T47D (cell line): ENCODE measurements around the gene BRD2.

Experiments used
- DNase-seq, 2 experiments: peaks; one replicate each; pipeline versions ENCODE4 v3.0.0 to v3.0.0-alpha.2; 2011 to 2012; ENCODE audit warnings: low read depth in 1 of 2, low spot score in 1 of 2
- JUND ChIP-seq: IDR thresholded peaks from 2 replicates; pipeline ENCODE4 v1.6.1; 2012; ENCODE audit warnings: low read depth
- in situ Hi-C: cut with HindIII; loops from 2 replicates; pipeline ENCODE4 v1.10.0; 2016; ENCODE audit warnings: low sequenced_read_pairs, low pct_unique_long_range_greater_than_20kb

The BRD2 gene

DNA sequence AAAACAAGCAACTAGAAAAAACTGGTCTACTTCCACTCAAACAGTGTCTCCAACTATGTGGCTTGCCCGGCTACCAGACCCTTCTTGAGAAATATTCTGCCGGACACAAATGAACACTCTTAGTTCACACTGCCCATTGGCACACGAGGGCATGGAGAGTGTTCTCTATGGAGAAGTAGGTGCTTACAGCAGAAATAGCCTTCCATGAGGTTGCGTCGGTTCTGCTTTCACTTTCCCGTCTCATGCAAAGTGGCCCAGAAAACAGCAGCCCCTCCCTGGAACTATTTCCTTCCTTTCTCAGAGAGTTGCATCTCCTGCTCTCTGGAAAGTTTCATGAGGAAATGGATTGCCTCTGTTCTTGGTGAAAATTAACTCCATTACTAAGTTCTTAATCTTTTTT, 50.5 kb downstream of the BRD2 start:
- peak; percentile 49 to 53 for DNase-seq
- in situ Hi-C loops: no loop called here

DNA sequence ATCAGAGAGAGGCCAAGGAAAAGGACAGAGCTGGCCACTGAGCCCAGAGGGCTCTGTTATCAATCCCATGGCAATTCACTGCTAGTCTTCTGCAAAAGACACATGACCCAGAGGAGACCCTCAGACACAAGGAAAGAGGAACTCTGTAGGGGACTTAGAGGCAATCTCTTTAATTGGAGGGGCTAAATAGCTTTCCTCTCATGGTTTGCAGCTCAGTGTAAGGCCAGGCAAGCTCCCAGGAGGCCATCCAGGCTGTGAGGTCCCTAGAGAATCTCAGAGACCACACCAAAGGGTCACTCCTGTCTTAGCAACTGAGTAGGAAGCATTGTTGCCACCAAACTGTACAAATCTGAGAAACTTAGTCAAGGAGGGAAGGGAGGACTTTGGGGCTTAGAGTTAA, 51.0 kb downstream of the BRD2 start:
- no peak for TF ChIP-seq JUND
- DNase-seq: no peak
- in situ Hi-C loops: no loop called here

More for the DNA sequence above, 50.5 kb downstream of the BRD2 start:
- no peak for TF ChIP-seq JUND

DNA sequence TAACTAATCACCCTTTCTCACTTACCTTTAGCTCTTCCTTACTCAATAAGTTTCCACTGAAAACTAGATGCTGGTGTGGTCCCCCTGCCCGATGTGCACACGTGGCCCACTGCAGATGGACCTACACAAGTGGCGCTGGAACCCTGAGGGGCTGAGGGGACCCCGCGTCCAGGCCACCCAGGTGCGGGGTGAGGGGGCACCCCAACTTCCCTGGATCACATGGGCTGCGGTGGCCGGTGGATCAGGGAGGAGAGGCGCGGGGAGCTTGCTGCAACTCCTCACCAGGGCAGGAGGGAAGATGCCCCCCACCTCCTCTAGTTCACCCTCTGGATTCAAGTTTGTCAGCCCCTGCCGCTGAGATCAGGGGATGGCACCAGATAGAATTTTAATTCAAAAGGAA, 53.5 kb downstream of the BRD2 start:
- TF ChIP-seq JUND: no peak
- in situ Hi-C loops: no loop called here
- DNase-seq: no peak

DNA sequence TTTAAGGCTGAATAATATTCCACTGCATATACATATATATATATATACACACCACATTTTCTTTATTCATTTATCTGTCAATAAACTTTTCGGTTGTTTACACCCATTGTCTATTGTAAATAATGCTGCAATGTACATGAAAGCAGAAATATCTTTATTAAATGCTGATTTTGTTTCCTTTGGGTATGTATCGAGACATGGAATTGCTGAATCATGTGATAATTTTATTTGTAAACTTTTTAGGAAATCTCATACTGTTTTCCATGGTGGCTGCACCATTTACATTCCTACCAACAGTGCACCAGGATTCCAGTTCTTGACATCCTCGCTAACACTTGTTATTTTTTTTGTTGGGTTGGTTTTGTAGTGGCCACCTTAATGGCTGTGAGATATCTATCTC, 55.1 kb downstream of the BRD2 start:
- no peak for TF ChIP-seq JUND
- in situ Hi-C loops: no loop called here
- DNase-seq: no peak

DNA sequence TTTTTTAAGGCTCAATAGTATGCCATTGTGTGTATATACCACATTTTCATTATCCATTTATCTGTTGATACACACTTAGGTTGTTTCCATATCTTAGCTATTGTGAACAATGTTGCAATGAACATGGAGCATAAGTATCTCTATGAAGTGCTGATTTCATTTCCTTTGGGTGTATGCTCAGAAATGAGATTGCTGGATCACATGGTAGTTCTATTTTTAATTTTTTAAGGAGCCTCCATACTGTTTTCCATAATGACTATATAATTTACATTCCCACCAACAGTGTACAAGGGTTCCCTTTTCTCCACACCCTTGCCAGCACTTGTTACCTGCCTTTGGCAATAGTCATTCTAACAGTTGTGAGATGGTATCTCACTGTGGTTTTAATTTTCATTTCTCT, 56.1 kb downstream of the BRD2 start:
- in situ Hi-C loops: no loop called here
- TF ChIP-seq JUND: no peak
- no peak for DNase-seq

DNA sequence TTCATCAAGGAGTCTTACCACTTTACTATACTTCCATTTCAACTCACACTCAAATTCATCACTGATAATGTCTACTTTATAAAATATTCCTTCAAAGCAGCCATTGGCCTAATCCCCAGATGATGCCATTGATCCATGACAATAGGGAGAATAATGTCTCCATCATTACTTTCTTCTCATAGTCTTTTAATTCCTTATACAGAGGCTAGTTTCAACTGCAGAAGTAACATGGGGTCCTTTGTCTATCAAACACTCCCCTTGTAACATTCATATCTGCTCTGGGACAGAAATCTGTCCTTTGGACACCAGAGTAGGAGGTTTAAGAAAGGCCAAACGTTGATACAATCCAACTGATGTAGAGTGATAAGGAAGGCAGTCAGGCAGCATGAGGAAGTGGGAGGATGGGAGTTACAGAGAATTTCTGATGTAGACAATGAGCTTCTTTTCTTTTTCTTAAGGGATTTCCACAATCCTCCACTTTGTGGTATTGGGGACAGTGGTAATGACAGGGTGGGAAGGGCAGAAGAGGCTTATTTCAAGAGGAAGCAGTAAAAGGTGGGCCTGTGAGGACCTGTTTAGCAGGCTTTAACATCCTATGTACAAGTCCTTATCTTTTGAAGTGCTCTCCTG, 59.9 kb downstream of the BRD2 start:
- TF ChIP-seq JUND: no peak
- in situ Hi-C loops: no loop called here
- no peak for DNase-seq

DNA sequence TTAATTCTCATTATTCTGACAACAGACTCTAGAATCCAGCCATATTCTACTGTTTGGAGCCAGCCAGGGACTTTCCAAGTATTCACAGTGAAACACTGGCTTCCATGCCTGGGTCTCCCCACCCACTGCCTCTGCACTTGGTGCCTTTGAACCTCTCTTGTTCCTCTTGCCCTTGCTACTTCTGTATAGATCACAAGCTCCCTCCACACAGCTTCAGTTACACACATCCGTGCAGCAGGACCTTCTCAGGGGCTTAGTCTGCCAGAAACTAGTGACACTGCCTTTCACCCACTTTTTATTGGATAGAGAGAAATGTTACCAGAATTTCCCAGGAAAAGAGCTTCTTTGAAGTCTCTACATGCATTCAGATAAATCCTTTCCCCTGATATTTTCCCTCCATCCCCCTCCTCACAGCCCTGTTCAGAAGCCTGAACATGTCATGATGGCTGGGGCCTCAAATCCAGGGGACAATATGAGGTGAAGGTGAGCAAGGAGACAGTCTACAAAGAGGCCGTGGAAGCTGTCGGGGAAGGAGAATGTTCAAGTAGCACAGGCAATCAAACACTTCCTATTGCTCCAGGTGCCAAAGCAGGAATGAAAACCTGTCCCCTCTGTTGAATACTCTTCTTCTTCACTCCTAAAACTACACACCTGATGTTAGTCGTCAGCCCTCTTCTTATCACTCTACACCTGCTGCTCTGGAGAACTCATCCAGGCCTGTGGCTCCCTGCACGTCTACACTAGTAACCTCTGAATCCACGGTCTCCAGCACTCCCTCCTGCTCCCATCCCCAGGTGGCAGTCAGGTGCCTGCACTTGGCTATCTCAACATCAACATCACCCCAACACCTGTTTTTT, 61.2 kb downstream of the BRD2 start:
- in situ Hi-C loops: no loop called here
- no peak for DNase-seq
- no peak for TF ChIP-seq JUND

DNA sequence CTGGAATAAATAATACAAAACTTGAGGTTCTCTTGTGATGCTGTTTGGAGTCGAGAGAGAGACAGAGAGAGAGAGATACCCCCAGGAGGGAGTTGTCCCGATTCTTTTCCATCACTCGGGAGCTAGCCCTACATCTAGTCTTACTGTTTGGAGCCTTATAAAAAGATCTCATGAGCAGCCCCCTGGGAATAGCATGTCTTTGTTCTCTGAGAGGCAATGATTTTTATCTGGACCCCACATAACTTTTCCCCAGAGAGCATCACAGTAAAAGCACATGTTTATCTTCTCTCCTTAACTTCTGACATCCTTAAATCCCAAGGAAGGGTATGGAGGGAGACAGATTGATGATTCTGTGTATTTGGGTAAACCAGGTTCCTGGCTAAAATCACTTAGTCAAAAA, 61.9 kb downstream of the BRD2 start:
- in situ Hi-C loops: no loop called here
- DNase-seq: no peak
- no peak for TF ChIP-seq JUND
